Measurements from ENCODE around the gene GLCE.
"Not testable (repeated sequence)": the region's sequence is repeated elsewhere in the genome, so short reads cannot be mapped to it uniquely, and the experiment has no call there.

Gene GLCE

DNA sequence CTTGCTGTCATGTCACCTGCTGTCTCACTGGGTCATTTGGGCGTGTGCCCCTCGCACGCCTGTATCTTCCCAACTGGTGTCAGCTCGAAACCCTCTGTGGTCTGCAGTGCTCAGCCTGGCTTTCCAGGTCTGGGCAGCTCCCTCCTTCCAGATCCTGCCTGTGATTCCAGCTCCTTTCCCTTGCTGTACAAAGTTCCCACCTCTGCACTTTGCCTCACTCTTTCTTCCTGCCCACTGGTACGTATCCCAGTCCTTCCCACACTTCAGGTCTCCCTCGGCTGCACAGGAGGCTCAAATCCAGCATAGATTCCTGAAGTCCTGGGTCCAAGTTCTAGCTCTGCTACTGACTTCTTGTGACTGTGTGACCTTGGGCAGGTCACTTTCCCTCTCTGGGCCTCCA, 136.2 kb downstream of the GLCE start:
- H3K27ac Mint-ChIP-seq = no peak overlapping the region
- no peak for ATAC-seq
- peaks cover 45% of the 10 kb centered on the region for H3K27me3 Mint-ChIP-seq
- no peaks in the 10 kb centered on the region for H3K9me3 Mint-ChIP-seq
- peaks cover 2% of the 10 kb centered on the region for H3K4me1 Mint-ChIP-seq
- no peak for DNase-seq
- no peaks in the 10 kb centered on the region for H3K36me3 Mint-ChIP-seq (ENCODE audit: low read depth)
- no peak overlapping the region for H3K4me3 Mint-ChIP-seq

DNA sequence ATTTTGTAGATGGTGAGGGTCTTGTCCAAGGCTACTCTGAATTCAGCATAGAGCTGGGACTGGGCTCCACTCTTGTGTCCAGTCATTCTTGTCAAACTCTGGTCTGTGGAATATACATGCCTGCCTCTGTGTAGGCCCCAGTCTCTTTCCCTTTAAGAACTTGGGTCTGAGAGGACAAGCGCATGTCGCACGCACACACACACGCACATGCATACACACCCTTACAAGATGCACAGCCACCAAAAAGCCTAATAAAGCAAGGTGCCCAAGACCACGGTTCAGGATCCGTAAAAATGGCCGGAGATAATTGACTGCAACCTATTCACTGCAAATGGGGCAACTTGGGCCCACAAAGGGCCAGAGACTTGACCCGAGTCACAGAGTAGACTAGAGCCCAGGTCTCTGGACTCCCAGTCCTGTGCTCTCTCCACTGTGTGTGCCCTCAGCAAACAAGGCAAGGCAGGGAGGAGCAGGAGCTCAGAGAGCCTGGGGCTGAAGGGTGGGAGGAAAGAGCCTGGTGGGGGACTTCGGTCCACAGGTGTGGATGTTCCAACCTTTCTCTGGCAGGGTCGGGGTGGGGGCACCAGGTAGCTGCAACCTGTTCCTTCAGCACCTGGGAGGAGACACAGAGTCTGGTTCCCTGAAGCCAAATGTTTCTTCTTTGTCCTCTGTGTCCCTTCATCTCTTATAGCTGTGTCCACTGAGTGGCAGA, 137.4 kb downstream of the GLCE start:
- no peak for DNase-seq
- ATAC-seq = no peak
- H3K9me3 Mint-ChIP-seq = no peaks in the 10 kb centered on the region
- peaks cover 57% of the 10 kb centered on the region for H3K27me3 Mint-ChIP-seq
- no peaks in the 10 kb centered on the region for H3K36me3 Mint-ChIP-seq (ENCODE audit: low read depth)
- H3K4me1 Mint-ChIP-seq = peaks cover 2% of the 10 kb centered on the region
- H3K4me3 Mint-ChIP-seq = no peak overlapping the region
- H3K27ac Mint-ChIP-seq = no peak overlapping the region

DNA sequence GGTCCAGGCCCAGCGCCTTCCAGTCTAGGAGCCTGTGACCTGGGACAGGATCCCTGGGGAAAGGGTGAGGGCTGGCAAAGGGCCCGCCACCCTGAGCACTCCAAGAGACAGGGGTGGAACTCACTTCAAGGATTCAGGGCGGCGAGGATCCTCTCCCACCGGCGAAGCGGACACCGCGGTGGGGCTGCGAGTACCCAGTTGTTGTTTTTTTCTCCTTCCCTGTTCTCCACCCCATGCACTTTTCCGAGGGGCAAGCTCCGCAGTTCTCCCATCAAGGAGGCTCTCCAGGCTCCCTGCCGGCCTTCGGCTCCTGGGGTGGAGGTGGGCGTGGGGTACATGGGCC, 137.9 kb downstream of the GLCE start:
- Mint-ChIP-seq H3K9me3 (no peaks in the 10 kb centered on the region), H3K27me3 (peaks cover 58% of the 10 kb centered on the region), H3K27ac (no peak overlapping the region)

DNA sequence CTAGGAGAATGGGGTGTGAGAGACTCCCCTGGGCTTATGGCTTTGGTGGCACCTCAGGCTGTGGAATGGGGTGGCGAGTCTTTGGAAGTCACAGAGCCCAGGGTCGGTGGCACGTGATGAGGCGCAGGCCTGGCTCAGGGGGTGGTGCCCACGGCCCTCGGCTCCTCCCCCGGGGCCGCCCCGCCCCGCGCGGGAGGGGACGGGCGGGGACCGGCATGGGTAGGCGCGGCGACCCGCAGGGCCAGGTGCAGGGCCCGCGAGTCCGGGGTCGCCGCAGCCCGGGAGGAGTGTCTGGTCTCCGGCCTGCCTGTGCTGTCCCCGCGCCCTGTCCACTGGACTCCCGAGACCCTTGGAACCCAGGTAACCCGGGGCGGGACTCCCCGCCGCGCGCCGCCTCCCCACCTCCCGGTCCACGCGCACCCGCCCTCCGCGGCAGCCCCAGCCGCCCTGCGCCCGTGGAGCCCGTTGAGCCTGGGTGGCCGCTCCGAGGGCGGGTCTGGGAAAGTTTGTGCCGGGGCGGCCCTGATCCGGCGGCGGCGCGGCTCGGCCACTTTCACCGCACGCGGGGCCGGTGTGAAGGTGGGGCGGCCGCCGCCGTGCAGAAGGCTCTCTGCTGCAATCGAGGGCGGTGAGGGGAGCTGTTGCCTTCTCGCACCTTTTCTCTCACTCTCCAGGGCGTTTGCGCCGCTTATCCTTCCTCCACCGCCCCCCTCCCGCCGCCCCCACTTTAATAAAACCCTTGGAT, 138.4 kb downstream of the GLCE start, which contains the start of gene PAQR5:
PAQR5 (plus strand) TSS at position 216 of the 745 bp plus-strand sequence. CDS start 61,169 bp downstream, outside the sequence.
- Mint-ChIP-seq H3K4me3 (peak within 1 kb of the TSS; percentile 54), H3K9me3 (no peaks in the 10 kb centered on the region), H3K4me1 (peaks cover 2% of the 10 kb centered on the region), H3K27me3 (peaks cover 58% of the 10 kb centered on the region), H3K27ac (no peak within 1 kb of the TSS), H3K36me3 (ENCODE audit: low read depth) (no peaks in the 10 kb centered on the region)
- DNase-seq (peak; percentile 13), ATAC-seq (peak; percentile 52)

More for the DNA sequence above, 137.9 kb downstream of the GLCE start:
- no peak for ATAC-seq
- Mint-ChIP-seq H3K36me3 (ENCODE audit: low read depth) (no peaks in the 10 kb centered on the region), H3K4me1 (peaks cover 2% of the 10 kb centered on the region), H3K4me3 (peak overlapping the region; percentile 54)
- no peak for DNase-seq

DNA sequence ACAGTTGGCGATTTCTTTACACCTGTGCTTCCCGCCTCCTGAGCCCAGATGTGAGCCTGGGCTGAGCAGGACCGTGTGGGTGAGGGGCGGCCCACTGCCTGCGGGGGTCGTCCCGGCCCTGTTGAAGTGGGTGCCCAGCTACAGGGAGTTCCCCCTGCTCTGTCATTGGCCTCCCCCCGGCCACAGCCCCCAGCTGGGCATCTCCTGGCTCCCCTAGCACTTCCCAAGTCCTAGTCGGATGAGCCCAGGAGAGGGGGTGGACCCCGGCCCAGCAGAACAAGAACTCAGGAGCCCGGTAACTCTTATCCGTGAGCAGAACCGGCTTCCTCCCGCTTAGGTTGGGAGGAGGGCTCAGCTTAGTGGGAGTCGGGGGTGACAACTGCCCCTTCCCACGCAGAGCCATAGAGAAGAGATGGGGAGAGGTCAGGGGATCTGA, 139.0 kb downstream of the GLCE start:
- DNase-seq = no peak
- H3K9me3 Mint-ChIP-seq = no peaks in the 10 kb centered on the region
- H3K36me3 Mint-ChIP-seq (ENCODE audit: low read depth) = no peaks in the 10 kb centered on the region
- H3K27me3 Mint-ChIP-seq = peaks cover 59% of the 10 kb centered on the region
- no peak overlapping the region for H3K4me3 Mint-ChIP-seq
- H3K4me1 Mint-ChIP-seq = peaks cover 2% of the 10 kb centered on the region
- ATAC-seq = no peak
- no peak overlapping the region for H3K27ac Mint-ChIP-seq

DNA sequence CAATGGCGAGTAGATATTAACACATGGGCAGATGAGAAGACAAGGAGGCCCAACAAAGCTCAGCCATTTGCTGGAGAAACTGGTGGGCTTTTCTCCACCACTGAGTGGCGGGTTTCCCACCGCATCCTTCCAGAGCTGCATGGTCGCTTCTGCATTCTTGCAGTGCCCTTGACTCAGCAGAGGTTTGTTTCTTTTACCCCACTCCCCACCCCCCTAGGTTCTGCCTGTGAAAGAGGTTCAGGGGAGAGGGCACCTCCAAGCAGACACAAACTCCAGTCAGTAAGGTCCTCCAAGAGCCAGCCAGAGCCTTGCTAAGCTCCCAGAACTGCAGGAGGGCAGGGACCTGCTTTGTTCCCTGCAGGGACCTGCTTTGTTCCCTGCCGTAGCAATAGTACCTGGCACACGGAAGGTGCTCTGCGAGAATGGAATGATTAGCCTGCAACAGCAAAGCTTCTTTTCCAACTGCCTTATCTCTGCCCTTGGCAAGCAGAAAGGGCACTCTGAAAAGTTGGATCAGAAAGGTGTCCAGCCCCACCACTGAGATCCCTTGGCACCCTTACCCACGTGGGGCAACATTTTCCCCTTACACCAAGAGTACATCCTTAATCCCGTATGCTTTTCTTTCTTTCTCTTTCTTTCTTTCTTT, 139.6 kb downstream of the GLCE start:
- H3K4me3 Mint-ChIP-seq = no peak overlapping the region
- no peak for ATAC-seq
- no peak overlapping the region for H3K27ac Mint-ChIP-seq
- H3K4me1 Mint-ChIP-seq = peaks cover 2% of the 10 kb centered on the region
- H3K36me3 Mint-ChIP-seq (ENCODE audit: low read depth) = no peaks in the 10 kb centered on the region
- DNase-seq = no peak
- peaks cover 61% of the 10 kb centered on the region for H3K27me3 Mint-ChIP-seq
- no peaks in the 10 kb centered on the region for H3K9me3 Mint-ChIP-seq

DNA sequence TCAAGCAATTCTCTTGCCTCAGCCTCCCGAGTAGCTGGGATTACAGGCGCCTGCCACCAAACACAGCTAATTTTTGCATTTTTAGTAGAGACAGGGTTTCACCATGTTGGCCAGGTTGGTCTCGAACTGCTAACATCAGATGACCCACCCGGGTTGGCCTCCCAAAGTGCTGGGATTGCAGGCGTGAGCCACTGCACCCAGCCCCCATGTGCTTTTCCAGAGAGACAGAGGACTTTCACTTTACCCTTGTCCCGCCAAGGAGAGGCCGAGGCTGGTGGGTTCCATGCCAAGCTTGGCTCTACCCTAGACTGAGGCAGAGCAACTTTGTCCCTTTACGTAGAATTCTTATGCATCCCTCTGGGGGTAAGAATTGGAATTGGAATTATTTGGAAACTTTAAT, 140.7 kb downstream of the GLCE start:
- H3K4me1 Mint-ChIP-seq; H3K27ac Mint-ChIP-seq; H3K4me3 Mint-ChIP-seq; ATAC-seq; H3K9me3 Mint-ChIP-seq; H3K36me3 Mint-ChIP-seq (ENCODE audit: low read depth); DNase-seq: not testable (repeated sequence)
- peaks cover 62% of the 10 kb centered on the region for H3K27me3 Mint-ChIP-seq

DNA sequence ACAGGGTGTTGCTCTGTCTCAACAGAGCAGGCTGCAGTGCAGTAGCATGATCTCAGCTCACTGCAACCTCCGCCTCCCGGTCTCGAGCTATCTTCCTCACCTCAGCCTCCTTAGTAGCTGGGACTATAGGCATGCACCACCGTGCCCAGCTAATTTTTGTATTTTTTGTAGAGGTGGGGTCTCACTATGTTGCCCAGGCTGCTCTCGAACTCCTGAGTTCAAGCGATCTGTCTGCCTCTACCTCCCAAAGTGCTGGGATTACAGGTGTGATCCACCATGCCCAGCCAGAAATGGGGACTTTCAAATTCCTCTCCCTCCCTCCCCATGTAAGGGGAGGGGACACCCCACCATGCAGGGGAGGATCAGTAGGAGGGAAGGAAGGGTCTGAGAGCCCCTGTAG, 141.7 kb downstream of the GLCE start:
- H3K4me3 Mint-ChIP-seq; ATAC-seq; H3K36me3 Mint-ChIP-seq (ENCODE audit: low read depth); H3K4me1 Mint-ChIP-seq; H3K27ac Mint-ChIP-seq; H3K9me3 Mint-ChIP-seq; DNase-seq: not testable (repeated sequence)
- H3K27me3 Mint-ChIP-seq = peaks cover 57% of the 10 kb centered on the region

DNA sequence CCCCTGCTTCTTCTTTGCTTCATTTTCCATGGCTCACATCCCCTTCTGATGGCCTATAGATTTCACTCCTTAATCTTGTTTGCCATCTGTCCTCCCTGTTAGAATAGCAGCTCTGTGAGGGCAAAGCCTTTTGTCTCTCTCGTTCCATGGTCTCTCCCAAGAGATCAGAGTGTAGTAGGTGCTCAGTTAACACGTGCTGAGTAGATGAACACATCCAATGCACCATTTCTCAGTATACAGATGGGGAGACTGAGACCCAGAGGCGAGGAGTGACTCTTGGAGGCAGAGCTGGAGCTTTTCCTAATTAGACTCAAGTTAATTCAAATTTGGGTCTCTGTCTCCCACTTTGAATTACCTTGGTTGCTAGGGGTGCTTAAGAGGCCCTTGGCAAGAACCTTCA, 142.5 kb downstream of the GLCE start:
- no peak overlapping the region for H3K27ac Mint-ChIP-seq
- DNase-seq (no peak), ATAC-seq (no peak)
- H3K36me3 Mint-ChIP-seq (ENCODE audit: low read depth) = no peaks in the 10 kb centered on the region
- peaks cover 7% of the 10 kb centered on the region for H3K9me3 Mint-ChIP-seq
- no peak overlapping the region for H3K4me3 Mint-ChIP-seq
- peaks cover 2% of the 10 kb centered on the region for H3K4me1 Mint-ChIP-seq
- peaks cover 51% of the 10 kb centered on the region for H3K27me3 Mint-ChIP-seq

DNA sequence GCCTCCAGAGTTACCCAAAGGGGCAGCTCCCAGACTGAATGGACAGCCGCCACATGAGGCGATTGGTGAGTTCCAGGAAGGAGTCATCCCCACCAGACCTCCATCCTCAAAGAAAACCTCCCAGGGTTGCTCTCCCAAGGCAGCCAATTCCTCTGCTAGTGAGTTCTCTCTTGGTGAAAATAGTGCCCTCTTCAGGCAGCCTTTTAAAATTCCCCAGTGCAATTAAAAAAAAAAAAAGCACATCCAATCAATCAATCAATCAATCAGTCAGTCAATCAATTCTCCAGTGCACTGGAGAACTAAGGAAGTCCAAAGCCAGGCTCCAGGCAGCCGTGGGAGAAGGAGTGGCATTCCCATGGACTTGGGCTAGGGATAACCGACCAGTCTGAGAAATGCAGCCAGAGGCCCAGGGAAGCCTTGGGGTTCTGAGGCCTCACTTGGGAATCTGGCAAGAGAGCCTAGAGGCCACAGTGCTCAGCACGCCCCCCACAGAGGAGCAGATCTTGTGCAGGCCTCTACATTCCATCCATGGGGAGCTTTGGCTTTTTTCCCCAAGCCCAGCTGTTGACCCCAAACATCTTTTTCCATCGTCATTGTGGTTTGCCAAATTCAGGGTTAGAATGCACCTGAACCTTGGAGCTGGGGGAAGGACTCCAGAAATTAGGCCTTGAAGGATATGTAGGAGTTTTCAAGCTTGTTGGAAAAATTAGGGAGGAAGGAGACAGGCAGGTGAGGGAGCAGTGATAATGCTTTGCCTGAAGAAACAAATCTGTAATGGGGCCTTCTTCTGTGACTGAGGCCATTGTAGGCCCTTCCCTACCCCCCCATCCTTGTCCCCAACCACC, 143.1 kb downstream of the GLCE start:
- H3K36me3 Mint-ChIP-seq (ENCODE audit: low read depth) = no peaks in the 10 kb centered on the region
- ATAC-seq (no peak), DNase-seq (no peak)
- H3K4me3 Mint-ChIP-seq = no peak overlapping the region
- no peak overlapping the region for H3K27ac Mint-ChIP-seq
- peaks cover 46% of the 10 kb centered on the region for H3K27me3 Mint-ChIP-seq
- H3K9me3 Mint-ChIP-seq = peaks cover 7% of the 10 kb centered on the region
- peaks cover 2% of the 10 kb centered on the region for H3K4me1 Mint-ChIP-seq

DNA sequence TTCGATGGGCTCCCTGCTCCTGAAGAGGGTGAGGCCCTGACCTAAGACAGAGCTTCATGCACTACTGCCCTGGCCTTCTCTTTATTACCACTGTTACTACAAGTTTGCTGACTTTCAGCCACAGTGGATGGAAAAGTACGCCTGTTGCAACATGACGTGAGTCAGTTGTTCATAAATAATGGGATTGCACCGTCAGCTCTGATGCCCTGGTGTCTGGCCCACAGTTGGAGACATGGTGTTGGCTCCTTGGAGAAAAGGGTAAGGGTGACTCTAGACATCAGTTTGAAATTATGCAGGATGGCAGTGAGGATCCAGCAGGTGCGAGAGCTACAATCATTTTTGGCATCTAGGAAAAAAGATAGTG, 143.7 kb downstream of the GLCE start:
- H3K36me3 Mint-ChIP-seq (ENCODE audit: low read depth) = no peaks in the 10 kb centered on the region
- DNase-seq (no peak), ATAC-seq (peak; percentile 12)
- no peak overlapping the region for H3K27ac Mint-ChIP-seq
- H3K4me3 Mint-ChIP-seq = no peak overlapping the region
- peaks cover 2% of the 10 kb centered on the region for H3K4me1 Mint-ChIP-seq
- peaks cover 7% of the 10 kb centered on the region for H3K9me3 Mint-ChIP-seq
- H3K27me3 Mint-ChIP-seq = peaks cover 47% of the 10 kb centered on the region

DNA sequence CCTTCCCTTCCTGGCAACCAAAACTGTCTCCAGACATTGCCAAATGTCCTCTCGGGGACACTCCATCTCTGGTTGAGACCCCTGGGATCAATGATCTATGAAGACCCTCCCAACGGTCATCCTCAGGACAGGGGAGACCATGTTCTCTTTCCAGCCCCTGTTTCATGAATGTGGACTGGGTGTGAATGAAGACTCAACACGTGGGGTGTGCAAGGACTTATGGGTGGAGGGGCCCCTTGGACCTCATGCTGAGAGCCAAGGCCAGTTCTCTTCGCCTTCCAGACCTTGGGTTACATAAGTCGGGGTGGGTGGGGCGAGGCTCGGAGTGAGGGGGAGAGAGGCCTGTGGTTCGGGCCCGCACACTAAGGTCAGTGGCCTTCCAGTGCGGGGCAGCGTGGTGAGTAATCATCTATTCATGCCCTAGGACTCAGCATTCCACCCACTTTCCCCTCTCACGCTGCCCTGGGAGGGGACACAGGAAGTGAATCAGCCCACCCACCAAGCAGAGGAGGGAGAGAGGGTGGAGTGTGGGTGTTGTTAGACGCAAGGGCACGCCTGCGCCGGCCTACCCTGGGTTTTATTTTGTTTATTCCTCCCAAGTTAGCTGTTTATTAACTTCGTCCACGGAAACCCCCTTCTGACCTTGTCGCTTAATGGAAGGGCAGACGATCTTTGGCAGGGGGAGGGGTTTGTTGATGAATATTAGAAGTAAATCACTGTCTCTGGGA, 144.9 kb downstream of the GLCE start:
- no peak overlapping the region for H3K27ac Mint-ChIP-seq
- no peaks in the 10 kb centered on the region for H3K36me3 Mint-ChIP-seq (ENCODE audit: low read depth)
- ATAC-seq (no peak), DNase-seq (no peak)
- H3K27me3 Mint-ChIP-seq = peaks cover 40% of the 10 kb centered on the region
- no peaks in the 10 kb centered on the region for H3K4me1 Mint-ChIP-seq
- H3K9me3 Mint-ChIP-seq = peaks cover 7% of the 10 kb centered on the region
- no peak overlapping the region for H3K4me3 Mint-ChIP-seq

DNA sequence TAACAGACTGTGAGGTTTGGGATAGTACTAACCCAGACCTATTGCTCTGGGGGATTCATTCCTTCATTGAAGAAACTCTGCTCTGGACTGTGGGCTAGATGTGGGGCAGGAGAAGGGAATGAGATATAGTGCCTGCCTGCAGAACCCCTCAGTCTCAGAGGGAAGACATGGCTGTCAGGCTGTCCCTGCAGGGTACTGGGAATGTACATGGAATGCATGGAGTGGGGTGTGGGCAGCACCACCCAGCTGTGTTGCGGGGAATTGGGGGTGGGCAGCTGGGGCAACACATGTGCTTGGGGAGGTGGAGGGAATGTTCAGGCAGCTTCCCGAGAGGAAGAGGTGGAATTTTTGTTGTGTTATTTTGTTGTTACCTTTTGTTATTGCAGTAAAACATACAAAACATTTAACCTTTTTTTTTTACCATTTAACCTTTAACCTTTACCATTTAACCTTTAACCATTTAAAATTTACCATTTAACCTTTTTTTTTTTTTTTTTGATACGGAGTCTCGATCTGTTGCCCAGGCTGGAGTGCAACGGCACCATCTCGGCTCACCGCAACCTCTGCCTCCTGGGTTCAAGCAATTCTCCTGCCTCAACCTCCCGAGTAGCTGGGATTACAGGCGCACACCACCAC, 145.6 kb downstream of the GLCE start:
- Mint-ChIP-seq H3K4me3 (no peak overlapping the region), H3K27me3 (peaks cover 35% of the 10 kb centered on the region), H3K4me1 (no peaks in the 10 kb centered on the region), H3K27ac (no peak overlapping the region), H3K36me3 (ENCODE audit: low read depth) (no peaks in the 10 kb centered on the region), H3K9me3 (peaks cover 7% of the 10 kb centered on the region)
- ATAC-seq = no peak
- no peak for DNase-seq

Data from activated naive CD8-positive, alpha-beta T cell treated with anti-CD3 and anti-CD28 coated beads, Interleukin-2, amount 50 U/mL, for 24 hours (primary cell).